K562 (cell line): ENCODE results near the gene SLC3A2. TPM values are rescaled to one million over a fixed set of nuclear protein-coding genes. Genes with fewer than 3 reads are reported as not detected.
A peak's percentile ranks its signal among the peaks of the same experiment; 100 is the strongest.

Experiments used
- BHLHE40 ChIP-seq: IDR thresholded peaks from 2 replicates; pipeline ENCODE4 v1.6.1; 2011; ENCODE audit warnings: low read length, improper control_type of control experiment
- CTCFL ChIP-seq: IDR thresholded peaks from 2 replicates; pipeline ENCODE4 v1.6.1; 2011; ENCODE audit warnings: borderline replicate concordance, low read depth, mild to moderate bottlenecking, moderate library complexity, low read length; ENCODE audit not compliant: insufficient read depth, poor library complexity, severe bottlenecking
- CXXC5 ChIP-seq: fragments of 250-450 bp; sonication (Bioruptor Pico); IDR thresholded peaks from 2 replicates; pipeline ENCODE4 v1.8.0; 2022; ENCODE audit warnings: inconsistent platforms, mild to moderate bottlenecking, moderate library complexity
- EP400 ChIP-seq: fragments of 450-650 bp; IDR thresholded peaks from 2 replicates; pipeline ENCODE4 v1.6.1; 2017; ENCODE audit warnings: antibody characterized with exemption, mild to moderate bottlenecking, moderate library complexity
- FOSL1 ChIP-seq: fragments of 200-800 bp; sonication (Bioruptor generic); conservative IDR thresholded peaks from 2 replicates; pipeline ENCODE4 v1.6.1; 2016; ENCODE audit warnings: missing genetic modification characterization, missing compliant biosample characterization
- GABPB2 ChIP-seq: fragments of 250-450 bp; sonication (Bioruptor Pico); conservative IDR thresholded peaks from 2 replicates; pipeline ENCODE4 v1.5.1; 2021; ENCODE audit warnings: mild to moderate bottlenecking
- HMGN3 ChIP-seq: IDR thresholded peaks from 2 replicates; pipeline ENCODE4 v1.6.1; 2011; ENCODE audit warnings: borderline replicate concordance, low read depth, mild to moderate bottlenecking, mixed read lengths, low read length; ENCODE audit not compliant: insufficient read length; ENCODE audit errors: extremely low read depth
- KAT7 ChIP-seq: sonication (generic); formaldehyde crosslinking; IDR thresholded peaks from 2 replicates; pipeline ENCODE4 v1.8.0; 2022; ENCODE audit warnings: missing genetic modification reagents, mild to moderate bottlenecking, borderline replicate concordance
- MTF1 ChIP-seq: fragments of 250-450 bp; sonication (Bioruptor Pico); IDR thresholded peaks from 2 replicates; pipeline ENCODE4 v1.9.0; 2021; ENCODE audit warnings: moderate library complexity, mild to moderate bottlenecking, inconsistent platforms, borderline replicate concordance
- NFIC ChIP-seq: fragments of 450-650 bp; IDR thresholded peaks from 2 replicates; pipeline ENCODE4 v1.6.1; 2017; ENCODE audit warnings: mild to moderate bottlenecking, inconsistent platforms
- NFXL1 ChIP-seq: fragments of 450-650 bp; formaldehyde crosslinking; IDR thresholded peaks from 2 replicates; pipeline ENCODE4 v1.4.0; 2021; ENCODE audit warnings: mild to moderate bottlenecking
- OTX1 ChIP-seq: fragments of 450-650 bp; formaldehyde crosslinking; IDR thresholded peaks from 2 replicates; pipeline ENCODE4 v1.4.0; 2022; ENCODE audit warnings: mild to moderate bottlenecking
- PCBP1 ChIP-seq: fragments of 200-400 bp; formaldehyde crosslinking; IDR thresholded peaks from 2 replicates; pipeline ENCODE4 v1.6.1; 2018; ENCODE audit warnings: mild to moderate bottlenecking, low read depth, low read length; ENCODE audit not compliant: poor library complexity, severe bottlenecking
- RBM14 ChIP-seq: fragments of 200-400 bp; formaldehyde crosslinking; IDR thresholded peaks from 2 replicates; pipeline ENCODE4 v1.6.1; 2018; ENCODE audit warnings: low read depth, mild to moderate bottlenecking, low read length, moderate library complexity, borderline replicate concordance; ENCODE audit not compliant: insufficient read depth
- STAG1 ChIP-seq: sonication (generic); formaldehyde crosslinking; IDR thresholded peaks from 2 replicates; pipeline ENCODE4 v1.5.0; 2020; ENCODE audit warnings: missing genetic modification reagents, borderline replicate concordance
- THAP7 ChIP-seq: fragments of 250-450 bp; sonication (Bioruptor Pico); IDR thresholded peaks from 2 replicates; pipeline ENCODE4 v1.5.0; 2021
- TRIM25 ChIP-seq: fragments of 450-650 bp; IDR thresholded peaks from 2 replicates; pipeline ENCODE4 v1.7.0; 2016; ENCODE audit warnings: borderline replicate concordance
- ZBTB17 ChIP-seq: fragments of 450-650 bp; formaldehyde crosslinking; IDR thresholded peaks from 2 replicates; pipeline ENCODE4 v1.4.0; 2020; ENCODE audit warnings: mild to moderate bottlenecking
- ZEB2 ChIP-seq: fragments of 450-650 bp; IDR thresholded peaks from 2 replicates; pipeline ENCODE4 v1.6.1; 2016
- ZNF197 ChIP-seq: fragments of 200-800 bp; sonication (Bioruptor generic); IDR thresholded peaks from 2 replicates; pipeline ENCODE4 v1.6.1; 2016; ENCODE audit warnings: low read depth, missing genetic modification characterization, missing compliant biosample characterization
- ZNF384 ChIP-seq: IDR thresholded peaks from 2 replicates; pipeline ENCODE4 v1.6.1; 2012; ENCODE audit warnings: low read depth, low read length, improper control_type of control experiment
- ZNF583 ChIP-seq: fragments of 250-450 bp; sonication (Bioruptor Pico); IDR thresholded peaks from 2 replicates; pipeline ENCODE4 v1.4.0; 2020
- ZNF717 ChIP-seq: fragments of 250-450 bp; sonication (Bioruptor Pico); IDR thresholded peaks from 2 replicates; pipeline ENCODE4 v1.5.0; 2021
- ZNF77 ChIP-seq: fragments of 250-450 bp; sonication (Bioruptor Pico); IDR thresholded peaks from 2 replicates; pipeline ENCODE4 v1.5.0; 2020
- polyA plus RNA-seq, 8 experiments: library from polyadenylated mRNA; depleted of rRNA in 4 of 8; stranded (reverse) in 5 of 8; unstranded in 3 of 8; fragments of >200 nt; fragmentation: Nextera tagmentation in 2 of 8; fragmentation: Illumina TruSeq in 1 of 8; extraction: Ambion mirVana in 2 of 8; extraction: Trizol in 1 of 8; gene quantifications; 2 replicates each; pipeline versions ENCODE4 v1.2.1 to v1.2.3, GENCODE V29; 2011 to 2014; ENCODE audit warnings: inconsistent platforms in 1 of 8, missing spikeins in 1 of 8
- total RNA-seq, 7 experiments: library from RNA; depleted of rRNA in 6 of 7; stranded (reverse); fragments of >200 nt in 6 of 7; fragmentation: Illumina TruSeq in 2 of 7; extraction: Trizol in 2 of 7; gene quantifications; 2 replicates each; pipeline versions ENCODE4 v1.2.1 to v1.2.3, GENCODE V29; 2011 to 2021; ENCODE audit warnings: low replicate concordance in 1 of 7

SLC3A2 gene
- total and polyA plus RNA-seq, 9 of the 15 experiments (the other 6 are each of a cell fraction or from before 2014, with no cell fraction given), result 20.0 to 296 (median 214) TPM

DNA sequence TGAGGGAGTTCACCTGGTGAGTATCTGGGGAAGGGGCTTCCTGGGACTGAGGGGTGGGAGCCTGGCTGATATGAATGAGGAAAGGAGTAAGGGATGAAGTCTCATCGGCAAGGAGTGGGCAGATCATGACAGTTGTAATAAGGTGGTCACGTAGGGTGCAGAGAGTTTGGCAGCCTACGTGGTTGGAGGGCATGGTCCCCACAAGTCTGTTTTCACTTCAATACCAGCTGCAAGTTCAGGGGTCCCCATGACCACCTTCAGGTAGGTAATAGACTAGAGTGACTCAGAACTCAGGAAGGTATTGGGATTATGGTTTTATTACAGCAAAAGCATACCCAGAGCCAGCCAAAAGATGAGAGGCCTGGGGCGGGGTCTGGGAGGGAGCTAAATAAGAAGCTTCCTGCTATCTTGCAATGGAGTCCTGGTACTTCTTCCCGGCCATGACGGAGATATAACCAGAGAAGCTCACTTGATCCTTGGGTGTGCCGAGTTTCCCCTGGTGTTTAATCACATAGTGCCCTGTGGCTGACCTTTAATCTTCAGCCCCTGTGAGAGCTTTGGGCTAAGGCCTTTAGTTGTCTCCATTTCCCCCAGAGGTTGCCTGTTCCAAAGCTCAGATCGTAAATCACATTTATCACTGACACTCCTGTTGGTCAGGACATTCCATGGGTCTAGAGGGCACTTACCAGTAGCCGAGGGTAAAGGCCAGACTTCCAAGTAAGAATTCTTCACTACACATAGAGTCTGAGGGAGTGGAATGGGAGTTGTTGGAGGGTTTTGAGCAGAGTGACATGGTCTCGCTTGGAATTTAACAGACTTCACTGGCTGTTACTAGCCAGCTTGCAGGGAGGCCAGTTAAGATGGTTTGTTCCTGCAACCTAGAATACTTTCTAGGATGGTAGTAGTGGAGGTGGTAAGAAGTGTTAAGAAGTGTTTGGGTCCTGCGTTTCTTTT, 9.1 kb downstream of the SLC3A2 start (continued):
- peak; percentile 21; the same call in 1 of the 2 replicates for TF ChIP-seq EP400
- no peak for TF ChIP-seq CTCFL
- peak; percentile 11; the same call in 1 of the 2 replicates for TF ChIP-seq BHLHE40
- no peak for TF ChIP-seq STAG1 (CRISPR knock-in tag)
- TF ChIP-seq RBM14, result no peak
- TF ChIP-seq HMGN3, result no peak
- no peak for TF ChIP-seq ZNF583 (CRISPR knock-in tag)
- TF ChIP-seq MTF1 (CRISPR knock-in tag), result no peak
- TF ChIP-seq GABPB2 (CRISPR knock-in tag), result peak; percentile 79; the same call in 1 of the 2 replicates
- TF ChIP-seq PCBP1, result no peak
- peak; percentile 68; the same call in 1 of the 2 replicates for TF ChIP-seq THAP7 (CRISPR knock-in tag)
- TF ChIP-seq CXXC5, result peak; percentile 41
- TF ChIP-seq ZNF197, result no peak
- TF ChIP-seq ZBTB17, result peak; percentile 56; the same call in 1 of the 2 replicates
- peak; percentile 49 for TF ChIP-seq NFIC
- TF ChIP-seq FOSL1, result peak; percentile 47
- TF ChIP-seq KAT7 (CRISPR knock-in tag), result peak; percentile 82; the same call in 1 of the 2 replicates
- TF ChIP-seq TRIM25, result peak; percentile 67; the same call in 1 of the 2 replicates
- peak; percentile 91 for TF ChIP-seq ZNF717
- peak; percentile 82 for TF ChIP-seq ZEB2
- peak; percentile 98 for TF ChIP-seq OTX1 (CRISPR knock-in tag)
- TF ChIP-seq NFXL1, result peak; percentile 18; the same call in 1 of the 2 replicates
- TF ChIP-seq ZNF77 (CRISPR knock-in tag), result peak; percentile 41; the same call in 1 of the 2 replicates
- TF ChIP-seq ZNF384, result peak; percentile 39; the same call in 1 of the 2 replicates
